Endodermal cell (in vitro differentiated cells): Measurements from ENCODE around the gene STK17B. TPM values are rescaled to one million over a fixed set of nuclear protein-coding genes. Genes with fewer than 3 reads are reported as not detected.
A peak's percentile ranks its signal among the peaks of the same experiment; 100 is the strongest.

Experiments used
- DNase-seq: peaks from one replicate; pipeline ENCODE4 v3.0.0-alpha.2; 2017
- H3K27ac ChIP-seq: 2 replicates; pipeline ENCODE4 v1.5.1; 2013; ENCODE audit warnings: mild to moderate bottlenecking, low read depth, low read length, moderate library complexity
- H3K27me3 ChIP-seq: 2 replicates; pipeline ENCODE4 v1.6.1; 2013; ENCODE audit warnings: mild to moderate bottlenecking, low read length, moderate library complexity; ENCODE audit not compliant: insufficient read depth, control insufficient read depth, poor library complexity, severe bottlenecking
- H3K36me3 ChIP-seq: 2 replicates; pipeline ENCODE4 v1.7.0; 2013; ENCODE audit warnings: mild to moderate bottlenecking, low read length, moderate library complexity; ENCODE audit not compliant: control insufficient read depth, insufficient read depth
- H3K4me1 ChIP-seq: one replicate; pipeline ENCODE4 v1.7.0; 2013; ENCODE audit warnings: low read length; ENCODE audit not compliant: control insufficient read depth, insufficient read depth
- H3K4me3 ChIP-seq: 2 replicates; pipeline ENCODE4 v1.5.1; 2013; ENCODE audit warnings: mild to moderate bottlenecking, low read length, moderate library complexity
- H3K9ac ChIP-seq: 2 replicates; pipeline ENCODE4 v1.6.1; 2013; ENCODE audit warnings: mild to moderate bottlenecking, low read length, moderate library complexity; ENCODE audit not compliant: poor library complexity, severe bottlenecking; ENCODE audit errors: extremely low read depth
- H3K9me3 ChIP-seq: 2 replicates; pipeline ENCODE4 v1.6.1; 2013; ENCODE audit warnings: mild to moderate bottlenecking, low read length, moderate library complexity; ENCODE audit not compliant: control insufficient read depth
- H3K27ac Mint-ChIP-seq: 2 replicates; pipeline ENCODE4 v1.8.0; 2020; ENCODE audit warnings: mixed read lengths
- H3K27me3 Mint-ChIP-seq: 2 replicates; pipeline ENCODE4 v1.8.0; 2021; ENCODE audit warnings: mild to moderate bottlenecking, mixed read lengths; ENCODE audit not compliant: insufficient read depth
- H3K36me3 Mint-ChIP-seq: 2 replicates; pipeline ENCODE4 v1.8.0; 2020; ENCODE audit warnings: low read depth, mixed read lengths
- H3K4me1 Mint-ChIP-seq: 2 replicates; pipeline ENCODE4 v1.8.0; 2020; ENCODE audit warnings: mixed read lengths
- H3K4me3 Mint-ChIP-seq: 2 replicates; pipeline ENCODE4 v1.8.0; 2020; ENCODE audit warnings: mild to moderate bottlenecking, moderate library complexity, mixed read lengths
- H3K9me3 Mint-ChIP-seq: 2 replicates; pipeline ENCODE4 v1.8.0; 2020; ENCODE audit warnings: mild to moderate bottlenecking, mixed read lengths
- WGBS, 2 experiments: methylation state at CpG; one replicate each; pipeline versions ENCODE4 v1.1.5 to v1.1.7; 2013; ENCODE audit warnings: missing lambda C conversion rate in 2 of 2, mixed read lengths in 1 of 2; ENCODE audit not compliant: insufficient coverage in 1 of 2, insufficient read length in 1 of 2; 5-methylcytosine and 5-hydroxymethylcytosine counted together
- total RNA-seq, 2 donors: library from RNA; stranded (reverse); fragmentation: NEBNext Ultra II Directional in 1 of 2; extraction: Animal tissue kit (Norgen Biotek cat#: 25700) in 1 of 2; gene quantifications; 2 replicates in 1 of 2; 3 replicates in 1 of 2; pipeline ENCODE4 v1.2.1, GENCODE V29; 2021
- TF ChIP-seq, protein P1 (sequence below): fragments of 200-600 bp; sonication (generic); conservative IDR thresholded peaks from 2 replicates; pipeline ENCODE4 v1.5.0; 2021; ENCODE audit warnings: antibody characterized with exemption, mild to moderate bottlenecking

STK17B gene
- total RNA-seq, 2 donors from 2014 or later: 6.2 to 10.8 TPM

DNA sequence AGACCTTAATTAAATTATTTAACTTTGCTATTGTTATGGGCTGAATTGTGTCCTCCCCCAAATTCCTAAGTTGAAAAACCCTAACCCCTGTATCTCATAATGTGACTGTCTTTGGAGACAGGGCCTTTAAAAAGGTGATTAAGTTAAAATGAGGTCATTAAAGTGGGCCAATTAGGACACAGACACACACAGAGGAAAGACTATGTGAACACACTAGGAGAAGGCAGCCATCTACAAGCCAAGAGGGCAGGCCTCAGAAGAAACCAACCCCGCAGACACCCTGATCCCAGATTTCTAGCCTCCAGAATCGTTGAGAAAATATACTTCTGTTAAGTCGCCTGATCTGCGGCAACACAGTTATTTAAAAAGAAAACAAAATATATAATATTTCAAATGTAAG, 6.4 kb downstream of the STK17B start:
- DNase-seq: no peak
- peaks cover 10% of the 10 kb centered on the region for H3K4me1 Mint-ChIP-seq

DNA sequence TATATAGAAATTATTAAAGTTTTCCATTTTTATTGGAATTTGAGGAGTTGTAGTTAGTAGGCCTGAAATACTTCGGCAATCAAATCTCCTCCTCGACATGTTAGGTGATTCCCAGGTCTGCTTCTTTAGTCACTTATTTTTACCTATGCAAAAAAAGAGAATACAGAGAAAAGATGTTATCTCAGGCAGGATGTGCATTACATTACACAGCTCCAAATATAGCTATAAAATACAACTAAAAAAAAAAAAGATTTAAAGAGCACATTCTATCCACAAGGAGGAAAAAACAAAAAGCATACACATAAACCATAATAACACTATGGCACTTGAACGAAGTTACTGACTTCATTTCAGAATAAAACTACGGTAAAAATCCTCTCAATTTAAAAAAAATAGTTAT, 8.1 kb downstream of the STK17B start:
- no peak overlapping the region for H3K27ac ChIP-seq
- no peaks in the 10 kb centered on the region for H3K27me3 ChIP-seq
- WGBS, 2 experiments: 86 to 100% methylated on average over 1 to 2 of the region's 4 CpGs
- H3K9me3 ChIP-seq: no peaks in the 10 kb centered on the region
- Mint-ChIP-seq H3K4me1 (peaks cover 7% of the 10 kb centered on the region), H3K27ac (no peak overlapping the region), H3K9me3 (no peaks in the 10 kb centered on the region), H3K27me3 (no peaks in the 10 kb centered on the region), H3K4me3 (no peak overlapping the region), H3K36me3 (peaks cover 10% of the 10 kb centered on the region)
- no peak for DNase-seq
- H3K9ac ChIP-seq: no peak overlapping the region
- H3K4me3 ChIP-seq: no peak overlapping the region
- H3K4me1 ChIP-seq: no peaks in the 10 kb centered on the region
- TF ChIP-seq, protein P1, sequence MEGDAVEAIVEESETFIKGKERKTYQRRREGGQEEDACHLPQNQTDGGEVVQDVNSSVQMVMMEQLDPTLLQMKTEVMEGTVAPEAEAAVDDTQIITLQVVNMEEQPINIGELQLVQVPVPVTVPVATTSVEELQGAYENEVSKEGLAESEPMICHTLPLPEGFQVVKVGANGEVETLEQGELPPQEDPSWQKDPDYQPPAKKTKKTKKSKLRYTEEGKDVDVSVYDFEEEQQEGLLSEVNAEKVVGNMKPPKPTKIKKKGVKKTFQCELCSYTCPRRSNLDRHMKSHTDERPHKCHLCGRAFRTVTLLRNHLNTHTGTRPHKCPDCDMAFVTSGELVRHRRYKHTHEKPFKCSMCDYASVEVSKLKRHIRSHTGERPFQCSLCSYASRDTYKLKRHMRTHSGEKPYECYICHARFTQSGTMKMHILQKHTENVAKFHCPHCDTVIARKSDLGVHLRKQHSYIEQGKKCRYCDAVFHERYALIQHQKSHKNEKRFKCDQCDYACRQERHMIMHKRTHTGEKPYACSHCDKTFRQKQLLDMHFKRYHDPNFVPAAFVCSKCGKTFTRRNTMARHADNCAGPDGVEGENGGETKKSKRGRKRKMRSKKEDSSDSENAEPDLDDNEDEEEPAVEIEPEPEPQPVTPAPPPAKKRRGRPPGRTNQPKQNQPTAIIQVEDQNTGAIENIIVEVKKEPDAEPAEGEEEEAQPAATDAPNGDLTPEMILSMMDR: peak; percentile 41
- no peaks in the 10 kb centered on the region for H3K36me3 ChIP-seq

More for the DNA sequence above, 6.4 kb downstream of the STK17B start:
- Histone ChIP-seq H3K27me3 (peaks cover 5% of the 10 kb centered on the region), H3K4me3 (no peak overlapping the region), H3K9me3 (no peaks in the 10 kb centered on the region), H3K4me1 (no peaks in the 10 kb centered on the region), H3K9ac (no peak overlapping the region), H3K36me3 (no peaks in the 10 kb centered on the region), H3K27ac (no peak overlapping the region)
- Mint-ChIP-seq H3K4me3 (no peak overlapping the region), H3K27ac (no peak overlapping the region), H3K9me3 (no peaks in the 10 kb centered on the region), H3K27me3 (peaks cover 4% of the 10 kb centered on the region), H3K36me3 (peaks cover 10% of the 10 kb centered on the region)
- TF ChIP-seq, protein P1: no peak
- 100% methylated on average over 2 of the region's 4 CpGs; no CpG with 5 or more reads in 1 of the 2 experiments for WGBS, 2 experiments

DNA sequence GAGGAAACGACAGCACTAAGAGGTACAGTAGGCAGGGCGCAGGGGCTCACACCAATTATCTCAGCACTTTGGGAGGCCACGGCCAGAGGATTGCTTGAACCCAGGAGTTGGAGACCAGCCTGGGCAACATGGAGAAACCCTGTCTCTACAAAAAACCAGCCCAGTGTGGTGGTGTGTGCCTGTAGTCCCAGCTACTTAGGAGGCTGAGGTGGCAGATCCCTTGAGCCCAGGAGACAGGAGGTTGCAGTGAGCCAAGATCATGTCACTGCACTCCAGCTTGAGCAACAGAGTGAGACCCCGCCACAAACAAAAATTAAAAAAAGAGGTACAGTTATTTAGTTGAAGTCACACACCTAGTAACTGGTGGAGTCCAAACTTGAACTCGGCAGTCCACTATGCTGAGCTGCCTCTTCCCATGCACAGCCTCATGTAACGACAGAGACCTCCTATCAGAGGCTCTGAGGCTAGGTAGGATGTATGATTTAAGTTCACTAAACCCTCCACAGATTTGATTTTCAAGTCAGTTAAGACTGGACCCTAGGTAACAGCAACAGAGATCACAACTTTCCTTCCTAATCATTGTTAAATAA, 8.7 kb downstream of the STK17B start:
- Mint-ChIP-seq H3K27me3 (no peaks in the 10 kb centered on the region), H3K4me1 (peaks cover 2% of the 10 kb centered on the region), H3K4me3 (no peak overlapping the region), H3K36me3 (peaks cover 10% of the 10 kb centered on the region), H3K27ac (peak overlapping the region; percentile 26), H3K9me3 (no peaks in the 10 kb centered on the region)
- DNase-seq: no peak
- TF ChIP-seq, protein P1: no peak
- WGBS, 2 experiments: 95 to 100% methylated on average over 2 to 6 of the region's 6 CpGs
- no peaks in the 10 kb centered on the region for H3K36me3 ChIP-seq
- no peaks in the 10 kb centered on the region for H3K27me3 ChIP-seq
- H3K4me1 ChIP-seq: no peaks in the 10 kb centered on the region
- no peak overlapping the region for H3K9ac ChIP-seq
- H3K27ac ChIP-seq: no peak overlapping the region
- H3K4me3 ChIP-seq: no peak overlapping the region
- H3K9me3 ChIP-seq: no peaks in the 10 kb centered on the region
